HL-60/S4 (cell line): Measurements from ENCODE around the gene PDIA2.

Experiments
- in situ Hi-C: fragments of 300-500 bp; cut with MboI; formaldehyde crosslinking; loops from 2 replicates; pipeline ENCODE4 v1.14.3; 2022; ENCODE audit warnings: low sequenced_read_pairs

The PDIA2 gene

GRCh38 chr16:296276-296675 is 13.3 kb downstream of the PDIA2 start:
- in situ Hi-C loops, result no loop called here

- in situ Hi-C loops, result no loop called here
Observed at GRCh38 chr16:296806-297510, 14.0 kb downstream of the PDIA2 start.

- in situ Hi-C loops, result no loop called here
Observed at GRCh38 chr16:297832-298231, 14.9 kb downstream of the PDIA2 start.

GRCh38 chr16:301235-301634 is 18.3 kb downstream of the PDIA2 start:
- in situ Hi-C loops, result no loop called here

- in situ Hi-C loops, result no loop called here
Observed at GRCh38 chr16:301950-302349, 19.0 kb downstream of the PDIA2 start.

- in situ Hi-C loops, result no loop called here
Observed at GRCh38 chr16:303760-304505, 21.0 kb downstream of the PDIA2 start.

GRCh38 chr16:305916-306626 is 23.1 kb downstream of the PDIA2 start:
- in situ Hi-C loops, result no loop called here

- in situ Hi-C loops, result no loop called here
Observed at GRCh38 chr16:306911-307370, 24.0 kb downstream of the PDIA2 start.

- in situ Hi-C loops, result no loop called here
Observed at GRCh38 chr16:307691-308312, 24.8 kb downstream of the PDIA2 start.

- in situ Hi-C loops, result no loop called here
Observed at GRCh38 chr16:309476-309875, 26.5 kb downstream of the PDIA2 start.

GRCh38 chr16:311725-312124 is 28.8 kb downstream of the PDIA2 start:
- in situ Hi-C loops, result no loop called here

- in situ Hi-C loops, result no loop called here
Observed at GRCh38 chr16:314351-314750, 31.4 kb downstream of the PDIA2 start.

GRCh38 chr16:314795-315299 is 31.9 kb downstream of the PDIA2 start:
- in situ Hi-C loops, result no loop called here

- in situ Hi-C loops, result no loop called here
Observed at GRCh38 chr16:316741-317464, 33.9 kb downstream of the PDIA2 start.

- in situ Hi-C loops, result no loop called here
Observed at GRCh38 chr16:317583-317982, 34.6 kb downstream of the PDIA2 start.

- in situ Hi-C loops, result no loop called here
Observed at GRCh38 chr16:318628-319027, 35.7 kb downstream of the PDIA2 start.

GRCh38 chr16:320206-320605 is 37.2 kb downstream of the PDIA2 start:
- in situ Hi-C loops, result no loop called here

- in situ Hi-C loops, result no loop called here
Observed at GRCh38 chr16:321532-321931, 38.6 kb downstream of the PDIA2 start.

- in situ Hi-C loops, result no loop called here
Observed at GRCh38 chr16:322476-323143, 39.6 kb downstream of the PDIA2 start.

GRCh38 chr16:324201-324450 is 41.2 kb downstream of the PDIA2 start:
- in situ Hi-C loops, result no loop called here
